ENCODE data around the gene PPP3CA. TPM values are rescaled to one million over a fixed set of nuclear protein-coding genes. Genes with fewer than 3 reads are reported as not detected.

Gene PPP3CA
- total and polyA plus RNA-seq, 9 donors, result 19.4 to 47.9 (median 37.9) TPM

DNA sequence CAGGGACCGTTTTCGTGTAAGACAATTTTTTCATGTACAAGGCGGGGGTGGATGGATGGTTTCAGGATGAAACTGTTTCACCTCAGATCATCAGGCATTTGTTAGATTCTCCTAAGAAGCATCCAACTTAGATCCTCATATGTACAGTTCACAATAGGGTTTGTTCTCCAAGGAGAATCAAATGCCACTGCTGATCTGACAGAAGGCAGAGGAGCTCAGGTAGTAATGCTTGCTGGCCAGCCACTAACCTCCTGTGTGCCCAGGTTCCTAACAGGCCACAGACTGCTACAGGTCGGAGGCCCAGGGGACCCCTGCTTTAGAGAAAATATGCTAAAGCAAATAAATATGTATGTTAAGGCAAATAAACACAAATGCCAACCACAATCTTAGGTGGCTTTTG, 61.3 kb downstream of the PPP3CA start:
- intact Hi-C loops (cut with DNase I), result no loop called here
- WGBS, 3 donors, result 84 to 91% (median 89%) methylated on average over 4 of the region's 4 CpGs

DNA sequence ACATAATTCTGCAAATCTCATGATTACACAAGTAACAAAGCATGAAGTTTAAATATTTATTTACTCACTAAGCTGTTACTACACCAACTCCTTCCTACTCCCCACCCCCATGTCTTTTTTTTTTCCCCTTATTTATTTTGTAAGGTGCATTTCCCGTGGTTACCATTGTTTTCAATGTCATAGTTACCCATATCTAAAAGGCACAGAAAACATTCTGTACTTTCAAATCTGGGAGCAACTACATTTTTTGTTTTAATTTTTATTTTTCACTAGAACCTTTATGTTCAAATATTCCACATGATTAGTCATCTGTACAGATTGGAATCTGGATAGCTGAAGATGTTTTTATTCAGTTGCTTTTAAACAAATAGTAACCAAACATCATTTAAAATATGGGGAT, 62.8 kb downstream of the PPP3CA start:
- Histone ChIP-seq H3K36me3 (no peaks in the 10 kb centered on the region), H3K27me3 (no peaks in the 10 kb centered on the region), H3K4me3 (no peak overlapping the region), H3K9me3 (no peaks in the 10 kb centered on the region), H3K4me1 (ENCODE audit: insufficient read depth) (peaks cover 12% of the 10 kb centered on the region), H3K27ac (no peak overlapping the region)
- intact Hi-C loops (cut with DNase I), result no loop called here
- no peak for DNase-seq
- 14 to 38% (median 24%) methylated on average over 1 of the region's 1 CpG for WGBS, 3 donors
- no peak for TF ChIP-seq POLR2A (IDR thresholded peaks at IDR 0.05)
- no peak for TF ChIP-seq EP300 (IDR thresholded peaks at IDR 0.05)
- TF ChIP-seq, protein P1, sequence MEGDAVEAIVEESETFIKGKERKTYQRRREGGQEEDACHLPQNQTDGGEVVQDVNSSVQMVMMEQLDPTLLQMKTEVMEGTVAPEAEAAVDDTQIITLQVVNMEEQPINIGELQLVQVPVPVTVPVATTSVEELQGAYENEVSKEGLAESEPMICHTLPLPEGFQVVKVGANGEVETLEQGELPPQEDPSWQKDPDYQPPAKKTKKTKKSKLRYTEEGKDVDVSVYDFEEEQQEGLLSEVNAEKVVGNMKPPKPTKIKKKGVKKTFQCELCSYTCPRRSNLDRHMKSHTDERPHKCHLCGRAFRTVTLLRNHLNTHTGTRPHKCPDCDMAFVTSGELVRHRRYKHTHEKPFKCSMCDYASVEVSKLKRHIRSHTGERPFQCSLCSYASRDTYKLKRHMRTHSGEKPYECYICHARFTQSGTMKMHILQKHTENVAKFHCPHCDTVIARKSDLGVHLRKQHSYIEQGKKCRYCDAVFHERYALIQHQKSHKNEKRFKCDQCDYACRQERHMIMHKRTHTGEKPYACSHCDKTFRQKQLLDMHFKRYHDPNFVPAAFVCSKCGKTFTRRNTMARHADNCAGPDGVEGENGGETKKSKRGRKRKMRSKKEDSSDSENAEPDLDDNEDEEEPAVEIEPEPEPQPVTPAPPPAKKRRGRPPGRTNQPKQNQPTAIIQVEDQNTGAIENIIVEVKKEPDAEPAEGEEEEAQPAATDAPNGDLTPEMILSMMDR (IDR thresholded peaks at IDR 0.05), result no peak

More for the DNA sequence above, 61.3 kb downstream of the PPP3CA start:
- DNase-seq, result no peak
- Histone ChIP-seq H3K9me3 (no peaks in the 10 kb centered on the region), H3K36me3 (no peaks in the 10 kb centered on the region), H3K4me1 (ENCODE audit: insufficient read depth) (peaks cover 16% of the 10 kb centered on the region), H3K27me3 (no peaks in the 10 kb centered on the region), H3K27ac (no peak overlapping the region), H3K4me3 (no peak overlapping the region)
- TF ChIP-seq POLR2A (IDR thresholded peaks at IDR 0.05), result no peak
- TF ChIP-seq, protein P1 (IDR thresholded peaks at IDR 0.05), result no peak
- no peak for TF ChIP-seq EP300 (IDR thresholded peaks at IDR 0.05)

GRCh38 chr4:101283434-101283833, 63.9 kb downstream of the PPP3CA start:
- Histone ChIP-seq H3K9me3 (no peaks in the 10 kb centered on the region), H3K36me3 (no peaks in the 10 kb centered on the region), H3K4me1 (ENCODE audit: insufficient read depth) (peaks cover 15% of the 10 kb centered on the region), H3K27me3 (no peaks in the 10 kb centered on the region), H3K27ac (no peak overlapping the region), H3K4me3 (no peak overlapping the region)
- TF ChIP-seq POLR2A (IDR thresholded peaks at IDR 0.05), result no peak
- TF ChIP-seq, protein P1 (IDR thresholded peaks at IDR 0.05), result no peak
- TF ChIP-seq EP300 (IDR thresholded peaks at IDR 0.05), result no peak
- intact Hi-C loops (cut with DNase I), result no loop called here
- no peak for DNase-seq
- WGBS, 3 donors, result 92 to 99% (median 96%) methylated on average over 2 of the region's 2 CpGs

- Histone ChIP-seq H3K9me3 (no peaks in the 10 kb centered on the region), H3K4me1 (ENCODE audit: insufficient read depth) (peaks cover 9% of the 10 kb centered on the region), H3K4me3 (no peak overlapping the region), H3K36me3 (no peaks in the 10 kb centered on the region), H3K27me3 (no peaks in the 10 kb centered on the region), H3K27ac (no peak overlapping the region)
- 88 to 95% (median 89%) methylated on average over 4 of the region's 4 CpGs for WGBS, 3 donors
- intact Hi-C loops (cut with DNase I), result no loop called here
- TF ChIP-seq POLR2A (IDR thresholded peaks at IDR 0.05), result no peak
- TF ChIP-seq, protein P1 (IDR thresholded peaks at IDR 0.05), result no peak
- no peak for TF ChIP-seq EP300 (IDR thresholded peaks at IDR 0.05)
- DNase-seq, result no peak
Observed at GRCh38 chr4:101282076-101282844, 65.1 kb downstream of the PPP3CA start.
